ENCODE measurements around the gene RYR2. TPM values are rescaled to one million over a fixed set of nuclear protein-coding genes. Genes with fewer than 3 reads are reported as not detected.
"Not testable (repeated sequence)": the region's sequence is repeated elsewhere in the genome, so short reads cannot be mapped to it uniquely, and the experiment has no call there.

Gene RYR2
- total RNA-seq, 1 donor = not detected

DNA sequence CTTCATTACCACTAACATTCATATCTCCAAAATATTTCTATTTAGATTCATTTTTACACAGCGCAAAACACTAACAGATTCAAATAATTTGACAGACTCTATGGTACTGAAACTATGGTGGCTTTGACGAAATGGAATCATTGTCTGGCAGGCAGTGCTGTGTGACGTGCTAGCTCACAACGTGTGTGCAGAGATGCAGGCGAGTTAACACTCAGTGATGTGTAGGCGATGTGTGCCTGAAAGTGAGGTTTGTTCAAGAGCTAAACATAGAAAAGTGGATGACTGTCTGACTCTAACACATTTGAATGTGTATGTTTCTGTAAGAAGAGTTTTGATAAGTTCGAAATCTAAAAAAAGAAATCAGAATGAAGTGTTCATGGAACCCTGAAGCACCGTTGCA is 97.7 kb downstream of the RYR2 start:
- no peak for DNase-seq (ENCODE audit: low read depth in 2 of 3, low spot score in 2 of 3)

DNA sequence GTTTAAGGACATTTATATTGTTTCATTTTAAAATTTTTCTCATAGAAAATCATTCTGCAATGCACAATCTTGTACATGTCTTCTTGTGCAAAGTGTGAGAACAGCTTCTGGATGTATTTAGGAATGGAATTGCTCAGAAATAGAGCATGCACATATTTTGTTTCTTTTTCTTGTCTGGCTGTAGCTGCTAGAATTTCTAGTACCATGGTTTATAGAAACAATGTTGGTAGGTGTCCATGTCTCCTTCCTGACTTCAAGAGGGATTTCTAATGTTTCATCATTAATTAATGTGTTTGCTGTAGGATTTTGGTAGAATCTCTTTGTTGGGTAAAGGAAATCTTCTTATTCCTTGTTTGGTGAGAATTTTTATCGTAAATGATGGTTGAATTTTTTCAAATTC is 99.0 kb downstream of the RYR2 start:
- DNase-seq (ENCODE audit: low read depth in 2 of 3, low spot score in 2 of 3) = no peak

DNA sequence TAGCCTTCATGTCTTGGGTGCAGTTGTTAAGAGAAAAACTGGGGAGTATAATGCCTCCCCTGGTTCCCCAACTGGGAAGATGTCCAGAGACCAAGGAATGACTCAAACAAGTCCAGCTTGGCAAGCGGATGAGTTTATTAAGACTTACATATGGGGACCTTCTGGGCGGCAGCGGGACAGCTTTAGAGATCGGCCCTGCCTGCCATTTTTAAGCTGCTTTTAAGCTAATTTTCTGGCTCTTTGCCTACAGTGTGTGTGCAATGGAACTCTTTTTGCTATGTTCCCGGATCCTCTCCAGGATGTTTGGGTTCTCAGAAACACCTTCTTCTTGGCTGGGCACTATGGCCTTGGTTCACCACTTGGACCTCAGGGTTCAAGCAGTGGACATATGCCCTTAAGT is 99.5 kb downstream of the RYR2 start:
- no peak for DNase-seq (ENCODE audit: low read depth in 2 of 3, low spot score in 2 of 3)

DNA sequence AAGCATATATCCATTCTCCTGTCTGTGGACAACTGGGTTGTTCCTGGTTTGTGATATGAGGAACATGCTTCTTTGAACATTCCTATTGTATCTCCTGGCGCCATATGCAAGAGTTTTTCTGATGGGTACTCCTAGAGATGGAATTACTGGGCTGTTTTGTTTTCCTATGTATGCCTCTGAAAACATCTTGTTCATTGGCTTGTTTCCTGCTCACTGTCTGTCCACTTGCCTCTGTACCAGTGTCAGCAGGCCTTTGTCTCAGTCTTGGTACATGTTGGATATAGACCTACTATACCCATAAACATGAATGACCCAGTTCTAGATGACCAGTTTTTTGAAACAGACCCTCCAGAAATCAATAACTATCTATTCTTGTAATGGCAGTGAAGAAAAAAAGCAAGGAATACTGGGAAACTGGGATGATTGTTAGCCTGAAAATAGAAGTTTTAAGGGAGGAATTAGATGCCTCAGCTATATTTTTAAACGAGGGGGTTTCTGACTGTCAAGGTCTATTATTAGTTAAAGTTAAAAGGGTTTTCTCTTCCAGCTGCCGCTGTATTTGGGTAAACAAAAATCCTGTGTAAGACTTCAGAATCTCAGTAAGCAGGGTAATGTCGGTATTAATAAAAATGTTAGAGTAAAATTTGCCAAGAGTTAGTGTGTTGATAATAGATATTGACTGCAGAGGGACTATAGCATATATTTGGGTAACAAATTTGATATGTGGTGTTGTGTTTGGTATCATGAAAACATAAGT is 103.6 kb downstream of the RYR2 start:
- DNase-seq (ENCODE audit: low read depth in 2 of 3, low spot score in 2 of 3) = no peak

DNA sequence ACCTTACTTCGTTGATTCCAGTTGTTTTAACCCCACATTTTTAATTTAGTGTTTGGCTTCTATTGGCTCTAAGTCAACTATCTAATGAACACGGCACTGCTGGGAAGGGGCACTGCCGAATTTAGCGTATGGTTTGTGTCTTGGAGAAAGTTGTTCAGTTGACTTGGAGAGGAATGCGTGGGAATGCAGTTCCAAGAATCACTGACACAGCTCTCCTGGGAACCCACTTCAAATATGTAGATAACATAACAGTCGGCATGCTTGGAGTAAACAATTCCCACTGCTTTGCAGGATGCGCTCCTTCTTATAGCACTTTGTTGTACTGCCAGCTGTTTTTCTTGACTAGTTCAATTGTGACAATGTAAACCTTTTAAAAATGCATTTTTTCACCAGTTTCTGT is 104.3 kb downstream of the RYR2 start:
- no peak for DNase-seq (ENCODE audit: low read depth in 2 of 3, low spot score in 2 of 3)

DNA sequence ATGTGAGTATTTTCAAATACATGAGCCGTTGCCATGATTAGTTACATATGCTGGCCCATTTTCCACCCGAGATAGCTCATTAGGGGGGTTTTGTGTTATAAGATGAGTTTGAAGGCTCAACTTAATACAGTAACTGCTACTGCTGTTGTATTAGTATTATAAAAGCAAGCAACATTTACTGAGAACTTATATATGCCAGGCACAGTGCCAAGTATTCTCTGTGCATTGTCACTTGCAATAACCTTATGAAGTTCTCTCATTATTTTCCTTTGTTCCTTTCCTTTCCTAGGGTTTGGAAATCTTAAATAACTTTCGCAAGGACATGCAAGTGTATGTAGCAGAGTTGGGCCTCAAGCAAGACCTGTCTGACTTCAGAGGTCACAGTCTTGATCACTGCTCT is 107.9 kb downstream of the RYR2 start:
- no peak for DNase-seq (ENCODE audit: low read depth in 2 of 3, low spot score in 2 of 3)

DNA sequence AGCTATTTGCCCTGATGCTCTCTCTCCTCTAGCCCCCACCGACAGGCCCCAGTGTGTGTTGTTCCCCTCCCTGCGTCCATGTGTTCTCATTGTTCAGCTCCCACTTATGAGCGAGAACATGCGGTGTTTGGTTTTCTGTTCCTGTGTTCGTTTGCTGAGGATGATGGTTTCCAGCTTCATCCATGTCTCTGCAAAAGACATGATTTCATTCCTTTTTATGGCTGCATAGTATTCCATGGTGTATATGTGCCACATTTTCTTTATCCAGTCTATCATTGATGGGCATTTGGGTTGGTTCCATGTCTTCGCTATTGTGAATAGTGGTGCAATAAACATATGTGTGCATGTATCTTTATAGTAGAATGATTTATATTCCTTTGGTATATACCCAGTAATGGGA is 110.0 kb downstream of the RYR2 start:
- not testable (repeated sequence) for DNase-seq (ENCODE audit: low read depth in 2 of 3, low spot score in 2 of 3)

DNA sequence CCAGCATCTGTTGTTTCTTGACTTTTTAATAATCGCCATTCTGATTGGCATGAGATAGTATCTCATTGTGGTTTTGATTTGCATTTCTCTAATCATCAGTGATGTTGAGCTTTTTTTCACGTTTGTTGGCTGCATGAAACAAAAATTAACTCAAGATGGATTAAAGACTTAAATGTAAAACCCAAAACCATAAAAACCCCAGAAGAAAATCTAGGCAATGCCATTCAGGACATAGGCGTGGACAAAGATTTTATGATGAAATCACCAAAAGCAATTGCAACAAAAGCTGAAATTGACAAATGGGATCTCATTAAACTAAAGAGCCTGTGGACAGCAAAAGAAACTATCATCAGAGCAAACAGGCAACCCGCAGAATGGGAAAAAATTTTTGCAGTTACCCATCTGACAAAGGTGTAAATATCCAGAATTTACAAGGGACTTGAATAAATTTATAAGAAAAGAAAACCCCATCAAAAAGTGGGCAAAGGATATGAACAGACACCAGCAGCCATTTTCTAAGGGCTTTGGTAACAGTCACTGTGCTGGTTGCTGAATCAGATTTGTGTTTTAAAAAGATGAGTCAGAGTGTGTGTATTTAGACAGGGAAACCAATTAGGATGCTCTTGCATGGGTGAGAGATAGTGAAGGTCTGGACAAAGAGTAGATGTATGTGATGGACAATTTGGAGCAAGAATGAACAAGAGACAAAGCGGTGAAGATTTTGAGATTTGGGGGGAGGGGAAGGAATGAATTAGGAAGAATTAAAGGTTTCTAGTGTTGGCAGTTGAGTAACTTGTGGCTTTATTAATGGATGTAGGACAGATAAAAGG is 110.7 kb downstream of the RYR2 start:
- no peak for DNase-seq (ENCODE audit: low read depth in 2 of 3, low spot score in 2 of 3)

DNA sequence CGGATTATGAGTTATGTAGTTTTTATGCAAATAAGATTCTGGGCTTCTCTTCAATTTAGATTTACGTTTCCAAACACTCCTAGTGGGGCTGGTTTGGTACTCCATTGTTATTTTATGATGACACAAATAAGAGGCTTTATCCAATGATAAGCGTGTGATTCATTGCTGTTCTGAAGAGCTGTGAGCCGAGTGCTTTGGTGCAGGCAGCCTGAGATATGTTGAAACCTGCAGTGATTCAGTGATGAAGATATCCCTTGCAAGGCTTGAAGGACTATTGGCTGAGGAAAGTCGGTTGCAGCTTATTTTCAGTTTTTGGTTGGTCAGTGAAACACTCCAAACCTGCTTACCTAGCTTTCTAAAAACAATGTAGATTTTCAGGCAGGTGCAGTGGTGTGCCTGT is 112.2 kb downstream of the RYR2 start:
- no peak for DNase-seq (ENCODE audit: low read depth in 2 of 3, low spot score in 2 of 3)

DNA sequence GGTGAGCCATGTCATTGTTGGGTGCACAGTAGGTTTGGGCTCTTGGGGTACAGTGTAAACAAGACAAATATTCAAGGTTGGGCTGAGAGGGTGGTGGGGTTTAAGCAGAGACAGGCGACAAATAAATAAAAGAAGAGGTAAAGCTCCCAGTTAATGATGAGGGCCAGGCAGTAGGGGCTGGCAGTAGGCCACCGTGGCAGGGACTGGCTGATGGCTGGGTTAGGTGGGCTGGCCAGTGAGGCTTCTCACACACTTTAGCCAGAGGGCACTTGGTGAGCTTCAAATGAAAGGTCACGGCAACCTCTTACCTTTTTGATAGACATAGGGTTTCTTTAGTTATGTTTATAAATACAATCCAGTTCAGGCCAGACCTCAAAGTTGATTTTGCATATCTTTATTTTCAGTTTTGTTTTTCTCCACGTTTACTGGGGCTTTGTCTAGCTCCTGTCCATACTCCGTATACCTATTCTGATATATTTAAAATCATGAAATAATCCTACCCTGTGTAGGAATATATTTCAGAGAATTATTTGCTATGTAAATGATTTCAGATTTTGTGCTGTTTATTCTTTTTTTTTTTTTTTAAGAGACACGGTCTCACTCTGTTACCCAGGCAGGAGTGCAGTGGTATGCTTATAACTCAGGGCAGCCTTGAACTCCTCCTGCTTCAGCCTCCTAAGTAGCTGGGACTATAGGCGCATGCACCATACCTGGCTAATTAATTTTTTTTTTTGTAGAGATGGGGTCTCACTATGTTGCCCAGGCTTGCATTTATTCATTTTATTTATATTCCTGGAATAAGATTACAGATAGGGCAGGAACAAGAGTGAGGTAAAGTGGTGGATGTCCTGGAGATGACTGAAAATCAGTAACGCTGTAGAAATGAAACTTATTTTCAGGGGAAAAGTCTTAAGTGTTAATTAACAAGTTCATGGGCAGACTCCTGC is 122.7 kb downstream of the RYR2 start:
- DNase-seq (ENCODE audit: low read depth in 2 of 3, low spot score in 2 of 3) = no peak

DNA sequence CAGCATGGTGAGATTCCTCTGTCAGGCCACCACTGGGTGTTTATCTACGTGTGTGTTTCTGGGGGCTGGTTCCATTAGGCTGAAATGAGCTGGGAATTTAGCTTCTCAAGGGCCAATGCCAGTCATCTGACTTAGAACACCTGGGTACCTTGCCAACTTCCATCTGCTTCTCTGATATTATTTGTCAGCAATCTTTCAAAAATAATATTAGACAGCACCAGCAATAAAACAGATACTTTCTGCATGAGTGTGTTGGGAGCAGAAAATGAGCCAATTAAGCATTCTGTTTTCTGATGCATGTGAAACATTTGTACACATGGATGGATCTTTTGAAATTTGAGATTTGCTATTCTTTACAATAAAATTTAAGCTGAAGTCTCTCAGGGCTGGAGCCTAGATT is 124.1 kb downstream of the RYR2 start:
- DNase-seq (ENCODE audit: low read depth in 2 of 3, low spot score in 2 of 3) = no peak

DNA sequence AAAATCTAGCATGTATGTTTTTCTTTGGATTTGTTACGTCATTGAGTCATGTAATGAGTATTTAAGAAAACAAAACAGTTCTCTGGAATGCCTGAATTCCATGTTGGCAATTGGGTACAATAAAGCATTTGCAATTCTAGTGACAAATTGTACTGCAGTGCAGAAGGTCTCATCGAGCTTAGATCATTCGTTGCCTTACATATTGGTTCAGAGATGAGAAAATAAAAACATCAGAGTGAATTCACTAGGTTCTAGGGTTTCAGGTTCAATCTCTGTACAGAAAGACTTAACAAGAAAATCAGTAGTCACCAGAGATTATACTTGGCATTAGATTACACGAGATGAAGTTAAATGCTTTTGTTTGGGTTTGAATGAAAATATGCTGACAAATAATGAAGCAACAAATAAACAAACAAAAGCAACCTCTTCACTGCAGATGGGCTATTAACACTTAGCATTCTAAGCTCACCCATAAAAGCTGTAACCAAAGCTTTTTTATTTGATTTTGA is 124.7 kb downstream of the RYR2 start:
- no peak for DNase-seq (ENCODE audit: low read depth in 2 of 3, low spot score in 2 of 3)

DNA sequence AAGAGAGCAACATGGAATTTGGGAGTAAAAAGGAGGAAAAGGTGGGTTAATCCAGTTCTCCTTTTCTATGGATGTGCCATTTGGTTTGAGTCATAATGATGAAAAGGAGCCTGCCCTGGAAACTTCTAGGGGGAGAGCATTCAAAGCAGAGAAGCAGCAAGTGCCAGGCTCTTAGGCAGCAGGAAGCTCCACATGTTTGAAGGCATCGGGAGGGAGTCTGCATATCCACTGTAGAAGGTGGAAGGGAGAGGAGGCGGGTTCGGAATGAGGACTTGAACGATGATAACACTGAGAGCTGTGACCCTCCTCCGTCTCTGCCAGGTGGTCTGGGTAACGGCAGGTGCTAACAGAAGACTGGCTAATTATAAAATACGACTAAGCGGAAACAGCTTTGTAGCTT is 128.2 kb downstream of the RYR2 start:
- no peak for DNase-seq (ENCODE audit: low read depth in 2 of 3, low spot score in 2 of 3)

DNA sequence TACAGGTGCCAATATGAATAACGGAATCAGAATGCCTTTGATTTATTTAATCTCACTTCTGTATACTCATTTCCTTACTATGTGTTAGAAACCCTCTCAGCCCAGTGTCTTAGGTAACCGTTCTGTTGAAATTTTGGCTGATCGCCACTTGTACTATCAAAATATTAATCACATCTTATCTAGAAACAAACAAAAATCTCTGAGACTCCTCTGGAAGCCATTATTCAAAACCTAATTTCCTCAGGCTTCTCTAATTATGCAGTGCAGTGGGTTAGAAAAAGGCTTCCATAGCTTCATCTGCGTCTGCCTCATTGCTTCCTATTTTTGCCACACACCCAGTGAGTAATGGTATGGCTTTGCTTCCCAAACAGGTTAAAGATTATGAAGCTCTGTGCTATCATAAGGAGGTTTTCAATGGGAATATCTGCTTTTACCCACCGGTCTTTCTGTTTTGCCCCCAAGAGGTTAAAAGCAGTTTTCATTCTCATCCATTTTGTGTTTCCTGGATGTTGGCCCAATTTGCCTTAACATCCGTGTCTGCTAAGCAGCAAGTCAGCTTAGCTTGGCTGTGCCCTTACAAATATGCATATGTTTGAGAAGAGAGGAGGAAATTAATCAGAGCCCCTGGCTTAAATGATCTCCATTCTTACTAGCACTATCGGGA is 129.6 kb downstream of the RYR2 start:
- no peak for DNase-seq (ENCODE audit: low read depth in 2 of 3, low spot score in 2 of 3)

DNA sequence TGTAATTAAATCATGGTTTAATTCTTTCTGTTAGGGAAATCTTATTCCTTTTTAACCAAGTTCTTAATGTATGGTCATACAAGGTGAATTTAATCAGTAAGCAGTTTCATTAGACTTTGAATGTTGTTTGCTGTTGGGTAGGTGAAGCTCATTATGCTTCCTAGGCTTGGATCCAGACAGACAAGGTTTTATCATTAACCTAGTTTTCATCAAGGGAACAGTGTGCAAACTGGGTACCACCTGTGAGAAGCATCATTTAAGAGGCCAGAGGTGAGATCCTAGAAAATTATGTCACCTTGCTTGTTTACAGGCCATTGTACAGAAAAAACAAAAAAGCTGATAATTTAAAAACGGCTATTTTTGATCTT is 130.1 kb downstream of the RYR2 start:
- no peak for DNase-seq (ENCODE audit: low read depth in 2 of 3, low spot score in 2 of 3)

DNA sequence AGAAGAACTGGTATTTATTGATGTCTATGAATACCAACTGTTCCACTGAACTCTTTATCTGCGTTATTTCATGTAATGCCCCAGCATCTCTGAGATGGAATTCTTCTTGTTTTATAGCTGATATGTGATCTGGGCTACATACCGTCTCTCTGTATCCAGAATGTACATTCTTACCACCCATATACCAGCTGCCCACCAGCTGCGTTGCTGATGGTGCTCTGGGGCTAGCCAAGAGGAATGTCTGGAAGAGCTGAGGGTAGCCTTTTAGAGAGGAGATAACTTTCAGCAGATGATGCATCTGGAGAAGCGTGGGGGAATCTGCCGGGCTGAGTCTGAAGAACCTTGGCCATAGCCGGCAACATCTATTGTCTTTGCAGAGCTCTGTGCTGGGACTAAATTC is 137.5 kb downstream of the RYR2 start:
- DNase-seq (ENCODE audit: low read depth in 2 of 3, low spot score in 2 of 3) = no peak

DNA sequence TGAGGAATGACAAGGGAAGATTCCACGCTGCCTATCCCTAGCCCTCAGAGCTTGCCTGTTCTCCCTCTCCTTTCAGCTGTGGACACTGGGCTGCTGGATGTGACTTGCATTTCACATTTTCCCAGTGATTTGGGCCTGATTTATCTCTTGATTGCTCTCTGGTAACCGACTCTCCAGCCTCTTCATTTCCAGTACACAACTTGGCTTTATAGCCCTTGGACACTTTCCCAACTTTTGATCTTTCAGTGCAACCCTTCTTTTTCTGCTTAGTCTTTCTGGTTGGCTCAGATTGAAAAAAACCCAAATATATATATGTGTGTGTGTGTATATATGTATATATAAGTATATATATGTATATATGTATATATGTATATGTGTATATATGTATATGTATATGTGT is 138.3 kb downstream of the RYR2 start:
- DNase-seq (ENCODE audit: low read depth in 2 of 3, low spot score in 2 of 3) = no peak

DNA sequence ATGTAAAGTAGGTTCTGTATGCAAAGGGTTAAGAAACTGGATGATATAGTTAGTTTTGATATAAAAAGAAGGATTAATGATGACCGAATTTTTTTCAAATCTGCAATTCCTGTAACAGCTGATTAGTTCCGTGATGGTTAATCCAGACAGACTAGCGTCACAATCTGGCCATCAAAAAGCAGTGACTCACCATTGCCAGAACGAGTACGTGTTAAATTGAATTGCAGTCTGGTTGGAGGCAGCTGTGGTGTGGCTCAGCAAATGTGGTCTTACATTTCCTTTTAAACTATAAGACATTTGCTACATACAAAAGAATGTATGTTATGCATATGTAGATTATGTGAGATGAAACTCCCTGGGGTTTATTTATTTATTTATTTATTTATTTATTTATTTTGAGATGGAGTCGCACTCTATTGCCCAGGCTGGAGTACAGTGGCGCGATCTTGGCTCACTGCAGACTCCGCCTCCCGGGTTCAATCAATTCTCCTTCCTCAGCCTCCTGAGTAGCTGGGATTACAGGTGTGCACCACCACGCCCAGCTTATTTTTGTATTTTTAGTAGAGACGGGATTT is 139.8 kb downstream of the RYR2 start:
- DNase-seq (ENCODE audit: low read depth in 2 of 3, low spot score in 2 of 3) = no peak

DNA sequence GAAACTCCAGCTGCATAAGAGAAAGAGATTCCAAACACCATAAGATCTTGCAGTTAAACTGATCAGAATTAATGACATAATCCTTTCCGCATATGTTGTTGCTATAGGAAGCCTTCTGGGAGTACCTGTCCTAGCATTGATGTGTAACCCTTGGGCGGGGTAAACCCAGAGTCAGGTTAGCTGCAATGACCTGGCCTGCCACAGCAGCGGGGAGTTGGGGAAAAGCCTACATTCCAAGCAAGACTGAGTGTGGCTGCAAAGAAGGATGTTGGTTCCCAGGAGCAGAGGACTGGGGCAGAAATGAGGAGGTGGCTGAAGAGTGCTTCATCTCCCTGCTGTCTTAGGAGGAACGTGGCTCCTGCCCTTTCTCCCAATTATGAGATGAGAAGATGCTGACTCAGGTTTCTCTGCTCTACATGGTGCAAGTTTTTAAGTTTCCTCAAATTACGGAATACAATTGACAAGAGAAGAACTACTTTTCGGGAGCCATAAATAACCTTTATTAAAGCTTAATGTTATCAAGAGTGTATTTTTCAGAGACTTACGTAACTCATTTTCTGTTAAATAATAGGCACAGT is 142.1 kb downstream of the RYR2 start:
- no peak for DNase-seq (ENCODE audit: low read depth in 2 of 3, low spot score in 2 of 3)

DNA sequence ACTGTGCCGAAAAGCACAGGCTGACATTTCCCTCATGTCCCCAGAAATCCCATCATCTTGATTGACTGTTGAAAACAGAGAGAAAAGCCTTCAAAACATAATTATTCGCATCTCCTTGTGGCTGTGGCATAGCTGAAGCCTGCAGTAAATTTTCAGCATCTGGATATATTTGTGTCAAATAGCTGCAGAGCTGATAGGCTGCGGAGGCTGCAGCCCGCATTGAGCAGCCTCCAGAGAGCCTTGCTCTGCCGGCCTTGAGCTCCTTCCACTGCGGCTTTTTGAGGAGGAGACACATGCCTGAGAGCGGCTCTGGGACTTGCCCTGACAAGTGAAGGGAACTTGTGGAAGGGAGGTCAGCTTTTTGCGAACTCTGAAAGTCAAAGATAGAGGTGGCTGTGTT is 144.7 kb downstream of the RYR2 start:
- no peak for DNase-seq (ENCODE audit: low read depth in 2 of 3, low spot score in 2 of 3)

Measured in hematopoietic multipotent progenitor cell (in vitro differentiated cells).